Thymus (tissue), 11 donors: ENCODE data around the gene PZP. TPM values are rescaled to one million over a fixed set of nuclear protein-coding genes. Genes with fewer than 3 reads are reported as not detected.
A peak's percentile ranks its signal among the peaks of the same experiment; 100 is the strongest.
"Not testable (repeated sequence)": the region's sequence is repeated elsewhere in the genome, so short reads cannot be mapped to it uniquely, and the experiment has no call there.

ENCODE experiments used
- DNase-seq, 9 donors: peaks; one replicate each; pipeline ENCODE4 v3.0.0-alpha.2; 2013; ENCODE audit warnings: low spot score in 9 of 9, low read depth in 6 of 9, missing footprints in 1 of 9
- H3K27ac ChIP-seq, 2 donors: one replicate each; pipeline ENCODE4 v1.5.1; 2013; ENCODE audit warnings: control low read depth in 1 of 2, low read depth in 1 of 2, low read length in 1 of 2, mild to moderate bottlenecking in 1 of 2, moderate library complexity in 1 of 2
- H3K27me3 ChIP-seq, 2 donors: one replicate each; pipeline ENCODE4 v1.5.1; 2013; ENCODE audit warnings: low read length in 1 of 2; ENCODE audit not compliant: control insufficient read depth in 2 of 2, insufficient read depth in 1 of 2
- H3K36me3 ChIP-seq, 2 donors: one replicate each; pipeline ENCODE4 v1.5.1; 2013; ENCODE audit warnings: low read length in 1 of 2, mild to moderate bottlenecking in 1 of 2, moderate library complexity in 1 of 2; ENCODE audit not compliant: control insufficient read depth in 2 of 2, insufficient read depth in 2 of 2
- H3K4me1 ChIP-seq, 2 donors: one replicate each; pipeline ENCODE4 v1.5.1; 2013; ENCODE audit warnings: low read length in 2 of 2; ENCODE audit not compliant: control insufficient read depth in 2 of 2, insufficient read depth in 2 of 2
- H3K4me3 ChIP-seq, 2 donors: one replicate each; pipeline ENCODE4 v1.5.1; 2013; ENCODE audit warnings: low read length in 2 of 2, control low read depth in 1 of 2, mild to moderate bottlenecking in 1 of 2
- H3K9me3 ChIP-seq, 2 donors: one replicate each; pipeline ENCODE4 v1.5.1; 2013; ENCODE audit warnings: low read length in 1 of 2, mild to moderate bottlenecking in 1 of 2; ENCODE audit not compliant: control insufficient read depth in 2 of 2, insufficient read depth in 1 of 2
- WGBS: extraction: QIAGEN DNeasy Blood & Tissue Kit; methylation state at CpG from one replicate; pipeline ENCODE4 v1.1.7; 2013; 5-methylcytosine and 5-hydroxymethylcytosine counted together
- polyA plus RNA-seq: library from polyadenylated mRNA; stranded (reverse); fragments of 200-250 nt; gene quantifications from one replicate; pipeline ENCODE4 v1.2.3, GENCODE V29; 2013
- total RNA-seq: library from RNA; stranded (reverse); fragments of 120-200 nt; gene quantifications from one replicate; pipeline ENCODE4 v1.2.4, GENCODE V29; 2013
- donor health status: healthy.

Gene PZP
- total and polyA plus RNA-seq, 2 donors: 0.14 to 0.21 TPM

DNA sequence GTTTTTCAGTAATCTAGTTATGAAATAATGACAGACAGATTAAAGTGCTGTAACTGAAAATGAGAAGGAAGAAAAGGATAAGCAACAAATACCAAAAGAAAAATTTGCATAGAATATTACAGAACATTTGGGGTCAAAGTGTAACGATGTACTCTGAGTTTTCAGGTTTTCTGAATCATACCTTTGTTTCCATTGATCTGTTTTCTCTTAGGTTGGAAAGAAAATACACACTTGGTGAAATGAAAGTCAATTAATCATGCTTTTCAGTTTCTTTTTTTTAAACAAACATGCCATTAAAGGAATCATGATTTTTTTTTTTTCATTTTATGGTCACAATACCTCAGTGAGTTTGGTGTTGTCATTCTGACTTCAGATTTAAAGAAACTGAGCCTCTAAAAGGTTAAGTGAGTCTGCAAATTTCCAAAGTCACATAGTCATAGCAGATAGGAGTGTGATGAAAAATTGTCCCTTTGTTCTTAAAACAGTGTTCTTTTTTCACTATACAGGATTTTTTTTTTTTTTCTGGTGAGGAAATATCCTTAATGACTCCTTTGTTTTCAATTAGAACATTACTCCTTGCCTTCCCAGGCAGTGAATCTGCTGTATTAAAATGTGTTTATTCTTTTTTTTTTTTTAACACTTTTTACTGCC lies 35.9 kb upstream of the PZP start:
- H3K4me1 ChIP-seq: peaks cover 0 to 2% of the 10 kb centered on the region in 2 donors
- no peak overlapping the region for H3K27ac ChIP-seq
- 93% methylated on average over 1 of the region's 1 CpG for whole genome bisulfite sequencing

GRCh38 chr12:9241301-9241700 lies 33.1 kb upstream of the PZP start:
- WGBS: 97% methylated on average over 3 of the region's 3 CpGs
- Histone ChIP-seq H3K27ac (no peak overlapping the region), H3K9me3 (no peaks in the 10 kb centered on the region), H3K4me3 (no peak overlapping the region), H3K4me1 (peaks cover 0 to 2% of the 10 kb centered on the region in 2 donors), H3K27me3 (peaks cover 0 to 2% of the 10 kb centered on the region in 2 donors), H3K36me3 (no peaks in the 10 kb centered on the region)
- no peak for DNase-seq

More for the DNA sequence above, 35.9 kb upstream of the PZP start:
- no peak overlapping the region for H3K4me3 ChIP-seq
- no peaks in the 10 kb centered on the region for H3K36me3 ChIP-seq
- no peak for DNase-seq
- H3K9me3 ChIP-seq: no peaks in the 10 kb centered on the region
- peaks cover 0 to 2% of the 10 kb centered on the region in 2 donors for H3K27me3 ChIP-seq

DNA sequence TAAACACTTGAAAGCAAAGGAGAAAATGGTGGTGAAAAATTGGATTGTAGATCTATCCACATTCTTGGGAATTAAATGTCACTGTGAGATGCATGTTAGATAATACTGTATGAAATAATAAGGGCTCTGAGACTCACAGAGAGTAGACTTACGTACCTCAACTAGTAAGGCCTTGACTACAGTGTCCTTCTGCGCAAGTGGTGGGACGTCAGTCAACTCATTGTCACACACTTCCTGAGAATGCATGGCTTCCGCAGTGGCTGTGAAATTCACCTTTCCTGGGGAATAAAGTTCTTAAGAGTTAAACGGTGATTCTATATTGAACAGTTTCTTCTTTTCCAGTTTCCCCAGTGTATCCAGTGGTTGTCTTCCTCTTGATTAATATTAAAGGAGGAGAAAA lies 32.6 kb upstream of the PZP start:
- Histone ChIP-seq H3K27me3 (peaks cover 0 to 2% of the 10 kb centered on the region in 2 donors), H3K4me3 (peak overlapping the region in 1 of 2 donors; percentile 40), H3K9me3 (no peaks in the 10 kb centered on the region), H3K4me1 (peaks cover 0 to 2% of the 10 kb centered on the region in 2 donors), H3K27ac (no peak overlapping the region), H3K36me3 (no peaks in the 10 kb centered on the region)
- DNase-seq: no peak
- 86% methylated on average over 5 of the region's 5 CpGs for WGBS

DNA sequence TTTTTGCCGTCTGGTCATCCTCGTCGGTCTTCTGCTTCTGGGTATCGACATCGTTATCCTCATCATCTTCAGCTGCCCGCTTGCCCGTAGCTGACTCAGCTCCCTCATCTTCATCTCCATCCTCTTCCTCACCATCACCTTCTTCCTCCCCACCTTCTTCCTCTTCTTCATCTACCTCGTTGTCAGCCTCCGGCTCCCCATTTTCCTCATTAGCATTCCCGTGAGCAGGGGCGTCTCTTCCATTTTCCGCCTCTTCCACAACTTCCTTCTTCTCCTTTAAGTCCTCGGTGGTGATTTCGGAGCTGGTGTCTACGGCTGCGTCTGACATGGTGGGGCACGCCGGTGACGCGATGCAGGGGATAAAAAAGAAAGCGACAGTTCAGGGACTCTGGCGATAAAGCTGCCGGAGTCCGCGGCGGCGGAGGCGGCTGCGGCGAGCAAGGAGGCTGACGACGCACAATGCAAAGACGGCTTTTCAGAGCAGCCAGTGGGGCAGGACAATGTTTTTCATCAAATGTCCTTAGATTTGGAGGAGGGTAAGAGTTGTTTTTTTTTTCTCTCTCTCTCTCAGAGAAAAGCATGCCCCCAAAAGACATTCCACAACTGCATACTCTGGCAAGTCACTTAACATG lies 31.9 kb upstream of the PZP start:
- peak in 4 of 9 donors; percentile 12 to 42 (median 25) for DNase-seq
- WGBS: 35% methylated on average over 26 of the region's 33 CpGs
- not testable (repeated sequence) for H3K27ac ChIP-seq

DNA sequence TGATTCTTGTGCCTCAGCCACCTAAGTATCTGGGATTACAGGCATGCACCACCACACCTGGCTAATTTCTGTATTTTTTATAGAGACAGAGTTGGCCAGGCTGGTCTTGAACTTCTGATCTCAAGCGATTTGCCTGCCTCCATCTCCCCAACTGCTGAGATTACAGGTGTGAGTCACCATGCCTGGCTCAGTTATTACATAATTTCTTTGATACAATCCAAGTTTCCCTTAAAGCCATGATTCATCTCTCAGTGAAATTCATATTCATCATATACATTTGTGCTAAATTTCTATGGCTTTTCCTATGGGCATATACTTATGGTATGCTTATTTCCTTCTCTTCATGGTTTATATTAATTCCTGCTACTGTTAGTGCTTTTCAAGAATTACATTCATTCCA lies 29.1 kb upstream of the PZP start:
- Histone ChIP-seq H3K4me1 (peaks cover 0 to 2% of the 10 kb centered on the region in 2 donors), H3K36me3 (no peaks in the 10 kb centered on the region), H3K4me3 (no peak overlapping the region), H3K27me3 (peaks cover 0 to 2% of the 10 kb centered on the region in 2 donors), H3K9me3 (no peaks in the 10 kb centered on the region), H3K27ac (no peak overlapping the region)
- WGBS: 98% methylated on average over 1 of the region's 1 CpG
- DNase-seq: no peak

More for the DNA sequence above, 31.9 kb upstream of the PZP start:
- not testable (repeated sequence) for H3K36me3 ChIP-seq, H3K4me1 ChIP-seq, H3K27me3 ChIP-seq, H3K9me3 ChIP-seq
- H3K4me3 ChIP-seq: peak overlapping the region; percentile 32 to 40

- H3K36me3 ChIP-seq: no peaks in the 10 kb centered on the region
- H3K27ac ChIP-seq: no peak overlapping the region
- 97% methylated on average over 4 of the region's 4 CpGs for whole genome bisulfite sequencing
- no peaks in the 10 kb centered on the region for H3K4me1 ChIP-seq
- no peak for DNase-seq
- H3K4me3 ChIP-seq: no peak overlapping the region
- no peaks in the 10 kb centered on the region for H3K27me3 ChIP-seq
- no peaks in the 10 kb centered on the region for H3K9me3 ChIP-seq
Observed at GRCh38 chr12:9235519-9235918, 27.3 kb upstream of the PZP start.

GRCh38 chr12:9227950-9228349 lies 19.8 kb upstream of the PZP start:
- H3K36me3 ChIP-seq: no peaks in the 10 kb centered on the region
- H3K27me3 ChIP-seq: no peaks in the 10 kb centered on the region
- H3K4me1 ChIP-seq: no peaks in the 10 kb centered on the region
- H3K9me3 ChIP-seq: no peaks in the 10 kb centered on the region
- 94% methylated on average over 8 of the region's 8 CpGs for WGBS
- no peak overlapping the region for H3K4me3 ChIP-seq
- H3K27ac ChIP-seq: no peak overlapping the region
- no peak for DNase-seq

DNA sequence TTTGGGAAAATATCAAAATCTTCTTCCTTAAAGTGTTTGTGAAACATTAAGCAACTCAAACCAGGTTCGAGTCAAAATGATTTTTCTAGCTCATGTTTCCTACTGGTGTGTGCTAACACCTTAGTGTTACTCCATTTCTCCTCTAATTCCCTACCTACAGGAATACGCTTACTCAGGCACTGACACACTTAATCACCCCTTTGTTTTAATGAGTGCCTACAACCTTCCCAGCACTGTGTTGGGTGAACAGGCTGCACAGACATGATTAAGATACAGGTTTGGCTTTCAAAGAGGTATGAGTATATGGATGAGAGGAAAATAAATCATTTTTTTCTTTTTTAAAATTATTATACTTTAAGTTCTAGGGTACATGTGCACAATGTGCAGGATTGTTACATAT lies 15.6 kb upstream of the PZP start:
- Histone ChIP-seq H3K4me3 (no peak overlapping the region), H3K27ac (no peak overlapping the region), H3K9me3 (peaks cover 0 to 4% of the 10 kb centered on the region in 2 donors), H3K4me1 (no peaks in the 10 kb centered on the region), H3K36me3 (no peaks in the 10 kb centered on the region), H3K27me3 (no peaks in the 10 kb centered on the region)
- no peak for DNase-seq
- 99% methylated on average over 2 of the region's 2 CpGs for WGBS

- H3K27me3 ChIP-seq: no peaks in the 10 kb centered on the region
- H3K36me3 ChIP-seq: no peaks in the 10 kb centered on the region
- H3K27ac ChIP-seq: no peak overlapping the region
Observed at GRCh38 chr12:9221483-9221882, 13.3 kb upstream of the PZP start.

More at GRCh38 chr12:9221483-9221882, 13.3 kb upstream of the PZP start:
- H3K4me3 ChIP-seq: no peak overlapping the region
- H3K9me3 ChIP-seq: peaks cover 0 to 4% of the 10 kb centered on the region in 2 donors
- H3K4me1 ChIP-seq: no peaks in the 10 kb centered on the region
- peak in 2 of 9 donors; percentile 3 to 23 for DNase-seq
- 91% methylated on average over 1 of the region's 1 CpG for WGBS
